ENCODE results near the gene UFSP1.

The UFSP1 gene

DNA sequence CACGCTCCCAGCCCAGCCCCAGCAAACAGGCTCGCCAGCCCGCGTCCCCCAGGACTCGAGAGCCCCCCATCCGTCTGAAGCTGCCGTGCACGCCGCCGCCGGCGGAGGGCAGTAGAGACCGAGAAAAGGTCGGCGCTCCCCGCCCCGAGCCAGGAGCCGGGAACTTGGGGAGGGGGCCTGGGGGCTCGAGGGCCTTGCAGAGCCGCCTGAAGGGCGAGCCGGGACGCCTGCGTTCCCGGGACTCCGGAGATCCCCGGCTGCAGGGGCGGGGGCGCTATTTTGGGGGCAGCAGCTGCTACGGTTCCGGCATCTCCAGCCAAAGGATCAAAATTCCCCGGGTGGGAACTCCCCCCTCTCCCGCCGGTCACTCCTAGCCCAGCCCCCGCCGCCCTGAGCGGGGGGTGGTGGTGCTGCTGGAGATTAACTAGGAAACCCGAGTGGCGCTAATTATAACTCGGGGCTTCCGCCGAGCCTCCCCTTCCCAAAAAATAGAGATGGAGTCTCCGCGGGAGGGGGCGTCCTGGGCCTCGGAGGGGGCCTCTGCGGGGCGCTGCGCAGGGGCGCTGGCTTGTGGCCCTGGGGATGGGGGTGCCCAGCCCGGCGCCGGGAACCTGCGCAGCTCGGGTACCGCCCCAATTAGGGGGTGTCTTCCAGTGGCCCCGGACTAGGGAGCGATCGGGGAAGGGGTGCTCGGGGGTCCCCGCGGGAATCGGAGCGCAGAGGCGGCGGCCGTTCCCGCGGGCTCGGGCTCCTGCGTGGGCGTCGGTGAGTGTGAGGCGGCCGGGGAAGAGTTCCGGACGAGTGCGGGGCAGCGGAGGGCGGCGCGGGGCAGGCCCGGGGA is 5.6 kb upstream of the UFSP1 start:
- DNase-seq: no peak

DNA sequence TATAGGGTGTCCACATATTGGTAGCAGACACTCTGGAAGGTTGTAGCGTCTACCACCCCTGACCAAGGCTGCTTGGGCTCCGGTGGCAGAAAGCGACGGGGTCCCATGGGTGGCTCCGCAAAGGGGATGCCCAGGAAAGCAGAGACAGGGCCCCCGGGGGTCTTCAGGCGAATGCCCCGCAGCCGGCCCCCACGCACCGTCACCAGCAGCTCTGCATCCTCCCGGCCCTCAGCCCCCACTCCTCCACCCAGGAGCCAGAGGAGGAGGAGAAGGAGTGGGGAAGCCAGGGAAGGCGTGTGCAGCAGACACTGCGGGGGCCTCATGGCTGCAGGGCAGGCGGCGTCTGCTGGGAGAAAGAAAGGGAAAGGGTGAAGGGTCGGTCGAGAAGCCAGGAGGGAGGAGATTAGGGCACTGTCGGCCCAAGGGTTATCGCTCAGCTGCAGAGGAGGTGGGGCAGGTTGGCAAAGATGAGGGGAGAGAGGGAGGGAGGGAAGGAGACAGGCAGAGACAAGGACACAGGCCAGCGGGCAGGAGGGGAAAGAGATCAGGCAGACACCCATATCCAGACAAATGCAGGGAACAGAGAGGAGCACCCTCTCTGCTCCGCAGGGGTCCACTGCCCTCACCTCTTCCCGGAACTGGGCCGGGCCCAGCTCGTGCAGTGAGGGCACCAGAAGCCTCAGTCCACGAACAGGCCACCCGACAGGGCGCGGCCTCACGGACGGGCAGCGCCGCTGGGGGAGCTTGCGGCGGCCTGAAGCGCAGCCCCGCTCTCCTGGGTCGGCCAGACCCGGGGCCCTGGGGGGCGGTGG is 4.6 kb upstream of the UFSP1 start:
- no peak for DNase-seq

DNA sequence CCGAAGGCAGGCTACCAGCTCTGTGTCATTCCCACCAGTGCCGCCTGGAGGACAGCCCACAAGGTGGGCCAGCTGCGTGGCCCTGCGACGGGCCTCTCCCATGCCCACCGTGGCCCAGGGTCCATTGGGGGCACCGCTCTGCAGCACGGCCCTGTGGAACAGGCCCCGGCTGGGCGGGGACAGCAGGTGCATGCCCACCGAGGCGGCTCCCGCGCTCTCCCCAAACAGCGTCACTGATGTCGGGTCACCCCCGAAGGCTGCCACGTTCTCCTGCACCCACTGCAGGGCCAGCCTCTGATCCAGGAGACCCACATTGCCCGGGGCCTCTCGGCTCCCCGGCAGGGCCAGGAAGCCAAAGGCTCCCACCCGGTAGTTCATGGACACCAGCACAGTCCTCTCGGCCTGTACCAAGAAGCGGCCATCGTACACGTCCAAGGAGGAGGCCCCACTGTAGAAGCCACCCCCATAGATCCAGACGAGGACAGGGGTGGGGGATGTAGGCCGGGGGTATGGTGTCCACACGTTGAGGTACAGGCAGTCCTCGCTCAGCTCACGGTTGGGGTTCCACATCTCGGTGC is 3.9 kb upstream of the UFSP1 start:
- no peak for DNase-seq

DNA sequence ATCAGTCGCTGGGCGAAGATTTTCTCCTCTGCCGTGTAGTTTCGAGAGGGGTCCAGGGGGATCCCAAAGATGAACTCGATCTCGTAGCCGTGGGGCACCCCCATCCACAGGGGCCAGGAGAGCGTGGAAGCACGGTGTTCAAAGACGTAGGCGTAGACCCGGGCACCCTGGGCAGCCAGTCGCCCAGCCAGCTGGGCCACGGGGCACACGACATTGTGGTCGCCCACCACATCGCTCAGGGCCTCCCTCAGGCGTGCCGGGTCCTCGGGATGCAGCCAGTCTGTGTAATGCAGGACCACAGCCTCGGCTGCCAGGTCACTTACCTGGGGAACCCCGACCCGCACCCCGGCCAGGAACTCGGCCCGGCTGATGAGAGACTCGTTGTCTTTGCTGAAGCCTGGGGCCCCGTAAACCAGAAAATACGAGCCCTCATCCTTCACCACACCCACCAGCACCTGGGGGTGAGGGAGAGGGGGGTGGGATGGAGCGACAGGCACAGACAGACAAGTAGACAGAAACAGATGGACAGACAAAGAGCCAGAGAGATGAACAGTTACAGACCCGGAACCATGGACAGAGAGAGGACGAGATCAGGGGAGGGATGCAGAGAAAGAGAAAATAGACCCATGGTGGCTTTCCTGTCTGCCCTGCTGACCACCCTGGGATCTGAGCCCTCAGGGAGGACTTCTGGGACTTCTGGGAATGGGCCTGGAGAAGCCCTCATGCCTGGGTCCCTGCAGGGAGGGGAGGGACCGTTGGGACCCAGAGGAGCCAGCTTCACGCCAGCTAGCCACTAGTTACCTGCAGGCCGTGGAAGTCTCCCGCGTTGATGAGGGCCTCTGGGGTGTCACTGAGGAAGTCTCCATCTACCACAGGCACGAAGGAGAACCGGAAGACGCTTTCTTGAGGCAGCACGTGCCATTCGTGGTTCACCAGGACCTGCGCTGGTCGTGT is 3.1 kb upstream of the UFSP1 start:
- no peak for DNase-seq

DNA sequence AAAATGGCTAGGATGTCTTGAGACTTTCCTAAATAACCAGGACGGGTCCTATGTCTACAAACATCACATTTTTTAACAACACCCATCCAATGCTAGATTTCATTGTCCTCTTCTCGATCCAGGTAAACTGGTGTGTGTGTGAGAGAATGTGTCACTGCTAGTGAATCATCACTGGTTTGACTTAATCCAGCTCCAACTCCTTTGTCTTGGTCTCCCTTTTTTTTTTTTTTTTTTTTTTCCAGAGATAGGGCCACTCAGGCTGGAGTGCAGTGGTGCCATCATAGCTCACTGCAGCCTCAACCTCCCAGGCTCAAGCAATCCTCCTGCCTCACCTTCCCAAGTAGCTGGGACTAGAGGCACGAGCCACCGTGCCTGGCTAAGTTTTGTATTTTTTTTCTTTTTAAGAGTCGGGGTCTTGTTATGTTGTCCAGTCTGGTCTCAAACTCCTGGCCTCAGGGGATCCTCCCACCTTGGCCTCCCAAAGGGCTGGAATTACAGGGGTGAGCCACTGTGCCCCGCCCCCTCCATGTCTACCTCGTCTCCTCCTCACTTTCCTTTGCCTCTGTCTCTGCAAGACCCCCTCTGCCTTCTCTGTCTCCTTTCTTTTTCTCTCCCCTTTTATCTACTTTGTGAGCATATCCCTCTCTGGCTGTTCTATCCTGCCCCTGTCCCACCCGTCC is 2.2 kb upstream of the UFSP1 start:
- no peak for DNase-seq

DNA sequence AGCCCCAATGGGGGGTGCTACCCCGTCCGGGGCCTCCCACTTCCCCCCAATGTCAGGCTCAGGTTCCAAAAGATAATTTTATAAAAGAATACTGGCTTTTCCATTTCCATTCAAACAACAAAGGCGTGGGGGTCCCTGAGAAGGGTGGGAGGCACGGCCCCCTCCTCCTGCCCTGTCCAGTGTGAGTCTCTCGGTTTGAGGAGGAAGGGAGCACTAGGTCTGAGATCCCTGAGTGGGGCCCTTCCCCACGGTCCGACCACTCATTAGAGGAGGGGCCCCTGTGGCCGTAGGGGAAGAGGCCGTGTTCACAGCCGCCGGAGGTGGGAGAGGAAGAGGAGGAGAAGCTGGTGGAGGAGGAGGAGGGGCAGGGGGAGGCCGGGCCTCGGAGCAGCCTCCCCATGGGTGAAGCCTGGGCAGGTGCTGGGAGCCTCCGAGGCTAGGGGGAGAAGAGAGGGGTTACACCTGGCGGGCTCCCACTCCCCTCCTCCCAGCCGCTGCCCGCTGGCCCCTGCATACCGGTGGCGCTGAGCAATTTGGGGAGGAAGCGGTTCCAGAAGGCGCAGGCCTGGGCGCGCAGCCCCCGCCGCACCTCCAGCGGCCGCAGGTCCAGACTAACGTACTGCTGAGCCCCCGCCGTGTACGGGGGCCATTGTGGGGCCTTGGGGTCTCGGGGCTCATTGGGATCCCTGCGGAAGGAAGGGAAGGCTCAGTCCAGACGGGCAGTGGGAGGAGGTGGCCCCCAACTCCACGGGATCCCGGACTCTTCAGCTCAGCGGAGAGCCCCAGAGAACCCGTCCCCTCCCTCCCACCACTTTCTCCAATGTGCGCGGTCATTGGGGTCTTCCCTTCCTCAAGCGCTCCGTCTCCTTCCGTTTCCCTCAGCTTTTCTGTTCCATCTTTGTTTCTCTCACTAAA is 1.4 kb upstream of the UFSP1 start:
- DNase-seq: no peak

DNA sequence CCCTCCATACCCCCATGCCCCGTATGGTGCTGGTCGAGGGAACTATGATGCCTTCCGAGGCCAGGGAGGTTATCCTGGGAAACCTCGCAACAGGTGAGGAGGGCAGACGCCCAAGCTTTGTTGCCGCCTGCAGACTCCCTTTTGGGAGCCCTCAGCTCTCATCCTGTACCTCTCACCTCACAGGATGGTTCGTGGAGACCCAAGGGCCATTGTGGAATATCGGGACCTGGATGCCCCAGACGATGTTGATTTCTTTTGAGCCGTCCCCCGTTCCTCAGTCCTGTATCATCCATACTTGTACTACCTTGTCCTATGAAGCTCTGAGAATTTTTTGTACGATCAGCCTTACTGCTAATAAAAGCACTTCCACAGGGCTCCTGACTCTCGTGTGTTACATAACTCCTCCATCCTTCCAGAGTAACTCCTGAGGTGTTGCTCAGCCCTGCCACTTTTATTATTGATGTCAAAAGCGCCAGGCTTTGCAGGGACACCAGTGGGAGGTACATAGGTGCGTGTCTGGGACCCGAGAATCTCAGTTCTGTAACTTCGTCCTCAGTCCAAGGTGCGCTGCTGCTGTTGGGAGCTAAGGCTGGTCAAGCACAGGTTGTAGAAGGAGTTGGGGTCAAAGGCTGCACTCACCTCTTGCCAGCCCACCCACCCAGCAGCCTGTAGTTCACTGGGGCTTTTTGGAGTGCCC is 1.1 kb downstream of the UFSP1 start:
- DNase-seq: no peak

DNA sequence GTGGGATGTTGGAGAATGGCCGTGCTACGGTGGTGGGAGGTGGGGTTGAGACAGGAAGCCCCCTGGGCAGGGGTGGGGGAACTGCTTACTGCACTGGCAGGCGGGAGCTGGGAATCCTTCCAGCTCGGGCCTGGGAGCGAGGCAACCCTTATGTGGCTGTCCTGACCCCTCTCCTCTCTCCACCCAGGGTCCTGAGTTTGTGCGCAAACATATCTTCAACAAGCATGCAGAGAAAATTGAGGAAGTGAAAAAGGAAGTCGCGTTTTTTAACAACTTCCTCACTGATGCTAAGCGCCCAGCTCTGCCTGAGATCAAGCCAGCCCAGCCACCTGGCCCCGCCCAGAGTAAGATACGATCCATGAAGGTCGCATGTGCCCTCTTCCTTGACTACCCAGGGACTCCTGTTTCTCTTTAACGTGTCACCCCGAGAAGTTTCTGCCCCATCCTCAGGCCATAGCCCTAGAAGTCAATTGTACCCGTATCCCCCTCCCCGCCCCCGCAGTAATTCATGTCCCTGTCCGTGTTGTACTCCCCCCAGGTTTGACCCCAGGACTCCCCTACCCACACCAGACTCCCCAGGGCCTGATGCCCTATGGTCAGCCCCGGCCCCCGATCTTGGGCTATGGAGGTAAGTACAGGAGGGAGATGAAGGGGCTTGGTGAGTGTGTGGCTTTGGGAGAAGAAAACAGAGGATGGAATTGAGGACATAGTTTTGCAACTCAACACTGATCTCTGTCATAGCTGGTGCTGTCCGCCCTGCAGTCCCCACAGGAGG is 1.8 kb downstream of the UFSP1 start:
- no peak for DNase-seq

DNA sequence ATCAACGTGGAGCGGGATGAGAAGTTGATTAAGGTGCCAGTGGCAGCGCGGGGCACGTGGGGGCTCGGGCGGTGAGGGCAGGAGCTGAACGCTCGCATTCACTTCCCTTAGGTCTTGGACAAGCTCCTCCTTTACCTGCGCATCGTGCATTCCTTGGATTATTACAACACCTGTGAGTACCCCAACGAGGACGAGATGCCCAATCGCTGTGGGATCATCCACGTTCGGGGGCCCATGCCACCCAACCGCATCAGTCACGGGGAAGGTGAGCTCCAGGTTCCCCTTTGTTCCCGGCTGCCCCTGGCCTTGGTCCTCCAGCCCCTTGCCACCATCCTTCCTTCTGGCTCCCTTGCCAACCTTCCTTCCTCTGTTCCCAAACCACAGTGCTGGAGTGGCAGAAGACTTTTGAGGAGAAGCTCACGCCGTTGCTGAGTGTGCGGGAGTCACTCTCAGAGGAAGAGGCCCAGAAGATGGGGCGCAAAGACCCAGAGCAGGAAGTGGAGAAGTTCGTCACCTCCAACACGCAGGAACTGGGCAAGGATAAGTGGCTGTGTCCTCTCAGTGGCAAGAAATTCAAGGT is 2.5 kb downstream of the UFSP1 start:
- no peak for DNase-seq

DNA sequence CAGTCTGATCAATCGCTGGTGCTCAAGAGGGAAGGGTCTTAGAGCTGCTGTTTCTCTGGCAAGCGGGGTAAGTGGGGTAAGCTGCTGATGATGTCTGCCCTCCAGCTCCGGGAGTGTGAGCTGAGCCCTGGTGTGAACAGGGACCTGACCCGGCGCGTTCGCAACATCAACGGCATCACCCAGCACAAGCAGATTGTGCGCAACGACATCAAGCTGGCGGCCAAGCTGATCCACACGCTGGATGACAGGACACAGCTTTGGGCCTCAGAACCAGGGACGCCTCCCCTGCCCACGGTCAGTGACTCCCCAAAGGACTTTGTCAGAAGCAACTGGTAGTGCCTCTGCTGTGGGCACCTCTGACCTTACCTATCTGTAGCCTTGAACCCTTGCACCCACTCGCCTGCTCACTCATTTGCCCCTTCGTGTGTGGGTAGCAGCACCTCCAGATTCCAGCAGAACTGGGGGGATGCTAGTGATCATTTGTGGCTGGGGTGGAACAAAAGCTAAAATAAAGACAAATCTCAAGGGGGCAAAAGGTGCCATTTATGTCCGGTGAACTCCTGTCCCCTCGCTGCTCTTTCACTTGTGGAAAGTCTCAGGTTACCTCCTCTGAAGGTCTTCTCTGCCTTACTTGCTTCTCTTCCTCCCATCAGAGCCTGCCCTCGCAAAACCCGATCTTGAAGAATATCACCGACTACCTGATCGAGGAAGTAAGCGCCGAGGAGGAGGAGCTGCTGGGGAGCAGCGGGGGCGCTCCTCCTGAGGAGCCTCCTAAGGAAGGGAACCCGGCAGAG is 3.2 kb downstream of the UFSP1 start:
- DNase-seq: no peak

DNA sequence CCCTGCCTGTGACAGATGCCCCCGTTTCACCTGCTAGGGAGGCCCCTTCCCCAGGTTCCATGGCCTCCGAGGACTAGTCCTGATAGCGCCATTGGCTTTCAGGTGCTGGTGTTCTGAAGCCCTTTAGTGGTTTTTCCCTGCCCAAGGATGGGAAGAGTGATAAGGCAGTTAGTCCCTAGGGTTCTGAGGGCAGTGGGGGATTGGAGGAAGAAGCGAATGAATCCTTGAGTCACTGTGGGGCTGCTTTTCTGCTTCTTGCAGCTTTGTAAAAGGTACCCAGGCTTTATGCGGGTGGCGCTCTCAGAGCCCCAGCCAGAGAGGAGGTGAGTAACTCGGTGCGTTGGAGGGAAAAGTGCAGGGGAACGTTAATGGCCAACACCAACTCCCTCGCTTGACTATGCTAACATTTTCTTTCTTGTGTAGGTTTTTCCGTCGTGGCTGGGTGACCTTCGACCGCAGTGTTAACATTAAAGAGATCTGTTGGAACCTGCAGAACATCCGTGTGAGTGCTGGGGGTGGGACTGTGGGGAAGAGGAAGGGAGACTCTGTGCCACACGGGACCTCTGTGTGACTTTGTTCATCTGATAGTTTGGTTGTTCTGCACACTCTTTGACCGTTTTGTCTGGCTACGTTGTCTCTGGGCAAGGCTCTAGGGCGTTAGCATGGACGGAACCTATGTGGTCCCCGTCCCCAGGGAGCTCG is 3.9 kb downstream of the UFSP1 start:
- no peak for DNase-seq

DNA sequence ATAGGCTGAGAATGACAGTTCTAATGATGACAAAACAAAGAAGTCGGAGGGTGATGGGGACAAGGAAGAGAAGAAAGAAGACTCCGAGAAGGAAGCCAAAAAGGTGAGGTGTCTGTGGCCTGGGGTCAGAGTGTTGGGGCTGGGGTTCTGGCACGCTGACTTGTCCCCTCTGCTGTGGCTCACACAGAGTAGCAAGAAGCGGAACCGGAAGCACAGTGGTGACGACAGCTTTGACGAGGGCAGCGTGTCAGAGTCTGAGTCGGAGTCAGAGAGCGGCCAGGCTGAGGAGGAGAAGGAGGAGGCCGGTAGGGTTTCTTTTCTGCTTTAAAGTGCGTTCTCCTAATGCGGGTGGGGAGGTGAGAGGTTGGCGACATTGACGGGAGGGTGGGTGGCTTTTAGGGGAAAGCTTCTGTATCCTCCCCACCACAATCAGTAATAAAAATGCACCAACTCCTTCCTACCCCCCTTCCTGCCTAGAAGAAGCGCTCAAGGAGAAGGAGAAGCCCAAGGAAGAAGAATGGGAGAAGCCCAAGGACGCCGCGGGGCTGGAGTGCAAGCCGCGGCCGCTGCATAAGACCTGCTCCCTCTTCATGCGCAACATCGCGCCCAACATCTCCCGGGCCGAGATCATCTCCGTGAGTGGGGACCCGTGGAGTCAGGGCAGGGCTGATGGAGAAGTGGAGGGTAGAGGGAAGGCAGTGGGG is 4.6 kb downstream of the UFSP1 start:
- no peak for DNase-seq

DNA sequence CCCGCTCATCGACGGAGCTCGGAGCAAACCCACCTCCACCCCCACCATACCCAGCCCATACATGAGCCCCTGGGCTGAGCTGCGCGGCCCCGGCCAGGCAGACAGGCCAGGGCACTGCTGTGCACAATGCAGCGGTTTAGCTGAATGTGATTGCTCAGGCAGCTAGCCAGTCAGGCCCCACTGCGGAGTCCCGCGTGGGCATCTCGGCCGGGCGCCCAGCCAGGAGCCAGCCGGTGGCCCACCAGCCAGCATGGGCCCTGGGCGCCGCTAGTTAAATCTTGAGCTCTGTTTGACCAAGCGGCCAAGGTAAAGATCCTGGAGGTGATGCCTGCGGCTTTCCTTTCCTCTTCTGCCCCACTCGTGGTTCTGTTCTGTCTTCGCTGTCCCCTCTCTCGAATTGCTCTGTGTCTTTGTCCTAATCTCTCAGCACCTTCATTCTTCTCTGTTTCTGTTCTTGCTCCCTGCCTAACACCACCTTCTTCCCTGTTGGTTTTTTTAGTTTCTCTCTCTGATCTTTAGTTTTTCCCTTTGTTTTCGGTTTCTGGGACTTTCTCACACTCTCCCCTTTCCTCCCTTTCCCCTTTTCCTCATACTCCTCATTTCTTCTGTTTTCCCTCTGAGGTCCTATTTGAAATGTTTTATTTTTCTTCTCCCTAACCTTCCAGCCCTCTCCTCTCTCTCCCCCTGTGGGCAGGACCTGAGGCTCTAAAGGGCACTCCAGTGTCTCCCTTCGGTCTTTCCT is 6.6 kb downstream of the UFSP1 start:
- no peak for DNase-seq

DNA sequence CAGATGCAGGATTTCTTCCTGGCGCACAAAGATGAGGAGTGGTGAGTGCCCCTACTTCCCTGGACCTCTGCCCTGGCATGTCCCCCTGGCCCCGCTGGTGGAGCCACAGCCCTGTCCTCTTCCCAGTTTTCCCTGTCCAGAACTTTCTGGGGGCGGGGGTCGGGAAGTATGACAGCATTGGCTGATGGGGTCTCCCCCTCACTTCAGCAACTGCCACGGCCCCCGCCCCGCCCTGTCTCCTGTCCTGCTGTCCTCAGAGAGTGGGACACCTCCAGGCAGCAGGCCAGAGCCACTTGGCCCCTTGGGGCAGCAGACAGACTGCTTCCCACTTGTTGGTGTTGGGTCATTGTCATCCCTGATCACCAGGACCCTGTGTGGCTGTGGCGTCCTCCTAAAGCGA is 7.3 kb downstream of the UFSP1 start:
- DNase-seq: no peak

DNA sequence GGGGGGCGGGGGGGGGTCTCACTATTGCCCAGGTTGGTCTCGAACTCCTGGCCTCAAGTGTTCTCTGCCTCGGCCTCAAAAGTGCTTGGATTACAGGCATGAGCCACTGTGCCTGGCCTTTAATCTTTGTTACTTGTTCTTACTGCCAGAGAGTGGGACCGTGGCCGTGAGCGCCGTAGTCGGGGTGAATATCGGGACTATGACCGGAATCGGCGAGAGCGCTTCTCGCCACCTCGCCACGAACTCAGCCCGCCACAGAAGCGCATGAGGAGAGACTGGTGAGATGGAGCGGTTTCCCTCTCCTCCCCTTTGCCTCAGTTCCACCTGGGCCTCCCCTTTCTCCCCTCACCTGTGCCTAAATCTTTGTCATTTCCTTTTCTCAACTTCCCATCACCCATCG is 8.4 kb downstream of the UFSP1 start:
- DNase-seq: no peak

DNA sequence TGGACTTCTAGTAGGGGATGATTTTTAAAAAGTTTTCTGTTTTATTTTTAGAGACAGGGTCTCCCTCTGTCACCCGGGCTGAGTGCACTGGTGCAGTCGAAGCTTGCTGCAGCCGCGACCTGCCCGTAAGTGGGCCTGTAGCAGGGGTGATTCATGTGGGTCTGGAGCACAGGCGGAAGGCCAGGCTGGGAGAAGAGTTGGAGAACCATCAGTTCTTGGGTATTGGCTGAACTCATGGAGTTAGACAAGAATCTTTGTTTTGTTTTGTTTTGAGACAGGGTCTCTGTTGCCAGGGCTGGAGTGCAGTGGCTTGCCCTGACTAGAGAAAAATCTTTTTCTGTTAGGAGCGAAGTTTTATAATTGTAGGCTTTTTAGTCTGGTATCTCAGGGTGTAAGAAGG is 8.9 kb downstream of the UFSP1 start:
- DNase-seq: no peak

All from GOT3 (cell line).